HG02840 (cell line): ENCODE measurements around the gene MEDAG.

Experiments used
- ATAC-seq: cut with Tn5 transposase; IDR thresholded peaks from one replicate; pipeline ENCODE4 v1.9.1; 2021; ENCODE audit warnings: mild to moderate bottlenecking, moderate library complexity, moderate number of reproducible peaks; ENCODE audit not compliant: unreplicated experiment, low FRiP score

Gene MEDAG

DNA sequence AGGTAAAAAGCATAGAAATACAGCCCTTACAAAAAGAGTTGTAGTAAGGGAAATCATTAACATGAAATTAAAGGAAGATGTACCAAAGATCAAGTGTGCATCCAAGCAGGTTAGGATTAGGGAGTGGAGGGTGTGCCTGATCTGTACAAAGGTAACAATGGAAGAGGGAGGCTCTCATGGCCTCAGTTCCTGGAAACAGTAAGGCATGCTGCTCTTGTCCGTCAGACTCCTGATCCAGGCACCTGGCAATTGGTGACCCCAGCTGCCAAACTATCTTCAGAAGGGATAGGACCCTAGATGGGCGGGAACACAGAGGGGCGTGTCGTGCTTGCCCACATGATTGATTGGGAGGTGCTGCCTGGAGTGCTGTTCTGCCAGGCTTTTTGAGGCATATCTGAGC, 30.9 kb downstream of the MEDAG start:
- ATAC-seq = no peak

DNA sequence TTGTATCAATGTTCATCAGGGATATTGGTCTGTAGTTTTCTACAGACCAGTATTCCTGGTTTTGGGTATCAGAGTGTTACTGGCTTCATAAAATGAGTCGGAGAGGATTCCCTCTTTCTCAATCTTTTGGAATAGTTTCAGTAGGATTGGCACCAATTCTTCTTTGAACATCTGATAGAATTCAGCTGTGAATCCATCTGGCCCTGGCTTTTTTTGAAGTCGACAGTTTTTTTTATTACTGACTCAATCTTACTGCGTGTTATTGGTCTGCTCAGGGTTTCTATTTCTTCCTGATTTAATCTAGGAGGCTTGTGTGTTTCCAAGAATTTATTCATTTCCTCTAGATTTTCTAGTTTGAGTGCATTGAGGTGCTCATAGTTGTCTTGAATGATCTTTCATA, 37.8 kb downstream of the MEDAG start:
- ATAC-seq = no peak

DNA sequence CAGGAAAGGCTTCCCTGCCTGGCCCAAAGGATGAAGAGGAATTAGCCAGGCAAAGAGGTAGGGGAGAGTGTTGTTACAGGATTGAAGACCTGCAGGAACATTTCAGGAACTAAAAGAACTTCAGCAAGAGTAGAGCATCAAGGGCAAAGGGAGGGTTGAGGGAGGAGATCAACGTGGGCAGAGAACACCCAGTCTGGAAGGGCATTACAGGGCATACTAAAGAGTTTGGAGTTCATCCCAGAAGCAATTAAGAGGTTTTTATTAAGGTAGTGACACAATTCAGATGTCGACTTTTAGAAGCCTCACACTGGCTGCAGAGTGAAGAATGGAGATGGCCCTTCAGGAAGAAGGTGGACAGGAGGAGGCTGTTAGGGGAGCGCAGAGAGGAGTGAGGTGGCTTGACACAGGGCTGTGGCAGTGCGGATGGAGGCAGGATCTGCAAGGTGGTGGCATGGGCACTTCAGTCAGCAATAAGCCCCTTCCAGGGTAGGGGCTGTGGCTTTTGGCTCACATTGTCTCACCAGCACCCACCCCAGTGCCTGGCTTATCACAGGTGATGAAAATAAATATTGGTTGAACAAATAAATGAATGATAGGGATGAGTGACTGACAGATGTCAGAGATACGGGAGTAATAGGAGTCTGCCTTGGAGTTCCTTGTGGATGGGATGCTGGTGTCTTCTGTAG, 51.3 kb downstream of the MEDAG start:
- no peak for ATAC-seq

DNA sequence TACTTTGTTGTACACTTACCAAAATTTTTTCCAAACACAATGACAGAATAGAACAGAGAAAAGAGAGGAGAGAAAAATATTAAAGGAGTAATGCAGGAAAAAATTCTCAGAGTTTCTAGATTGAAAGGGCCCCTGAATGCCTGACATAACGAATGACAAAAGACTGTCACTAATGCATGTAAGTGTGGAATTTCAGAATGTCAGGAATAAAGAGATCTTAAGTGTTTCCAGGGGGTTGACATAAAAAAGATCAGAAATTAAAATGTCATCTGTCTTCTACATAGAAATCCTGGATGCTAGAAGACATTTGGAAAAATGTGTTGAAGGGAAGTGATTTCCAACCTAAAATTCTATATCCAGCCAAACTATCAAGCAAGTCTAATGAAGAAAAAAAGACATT, 53.6 kb downstream of the MEDAG start:
- ATAC-seq = no peak

DNA sequence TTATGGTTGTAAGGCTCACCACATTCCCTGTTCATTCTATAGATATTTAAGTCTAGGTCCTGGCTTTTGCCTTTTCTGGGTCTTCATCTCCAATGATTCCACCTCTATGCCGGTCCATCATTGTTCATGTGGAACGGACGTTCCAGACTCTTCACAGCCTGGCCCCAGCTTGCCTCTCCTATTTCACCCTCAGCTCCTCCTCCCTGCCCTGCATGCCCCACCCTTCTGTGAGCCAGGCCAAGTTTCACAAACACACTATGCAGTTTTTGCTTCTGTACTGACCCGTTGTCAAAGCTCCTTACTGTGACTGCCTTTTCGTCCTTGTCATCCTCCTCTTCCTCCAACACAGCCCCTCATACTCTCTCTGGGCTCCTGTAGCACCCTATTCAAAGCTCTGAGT, 57.7 kb downstream of the MEDAG start:
- no peak for ATAC-seq

DNA sequence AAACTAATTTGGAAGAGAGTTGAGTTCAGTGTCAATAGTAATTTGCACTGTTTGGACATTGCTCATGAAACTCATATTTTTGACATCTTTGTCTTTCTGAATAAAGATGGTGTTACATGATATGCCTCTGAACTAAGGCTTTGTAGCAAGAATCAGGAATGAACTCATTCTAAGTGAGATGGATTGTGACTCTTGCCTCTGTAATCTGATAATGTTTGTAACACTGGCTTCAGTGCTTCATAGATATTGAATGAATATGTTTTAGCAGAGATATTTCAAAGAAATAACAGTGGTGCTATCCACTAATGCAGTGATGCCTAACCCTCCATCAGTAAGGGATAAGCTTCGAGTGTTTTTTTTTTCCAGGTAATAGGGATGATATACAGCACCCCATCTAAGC, 59.3 kb downstream of the MEDAG start:
- ATAC-seq = no peak

DNA sequence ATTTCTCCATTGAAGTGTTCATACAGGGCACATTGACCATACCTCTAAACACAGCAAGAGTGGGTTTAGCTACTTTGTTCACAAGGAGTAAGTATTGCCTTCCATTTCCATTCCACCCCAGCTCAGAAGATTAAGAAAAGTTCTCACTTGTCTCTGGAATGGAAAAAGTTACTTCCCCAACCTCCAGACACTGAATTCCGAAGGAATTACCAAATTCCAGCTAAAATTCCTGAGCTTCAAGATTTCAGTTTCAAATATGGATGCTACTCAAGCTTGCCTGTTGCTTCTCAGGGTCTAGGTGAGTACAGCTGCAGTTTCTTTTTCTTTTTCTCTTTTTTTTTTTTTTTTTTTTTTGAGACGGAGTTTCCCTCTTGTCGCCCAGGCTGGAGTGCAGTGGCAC, 60.0 kb downstream of the MEDAG start:
- no peak for ATAC-seq

DNA sequence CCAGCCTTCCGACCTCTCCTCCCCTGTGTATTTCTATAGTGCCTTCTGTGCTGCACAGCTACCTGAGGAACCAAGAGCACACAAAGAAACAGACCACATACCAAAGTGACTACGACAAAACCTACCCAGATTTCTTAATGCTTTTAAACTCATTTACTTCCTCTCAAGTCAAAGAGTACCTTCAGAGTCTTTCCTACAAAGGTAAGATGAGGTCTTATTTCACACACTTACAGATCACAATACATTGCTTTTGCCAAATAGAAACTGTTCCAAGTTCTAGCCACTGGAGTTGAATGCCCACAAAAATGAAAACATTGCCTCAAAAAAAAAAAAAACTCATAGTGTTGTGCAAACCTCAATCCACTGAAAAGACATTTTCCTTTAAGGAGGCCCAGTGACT, 62.8 kb downstream of the MEDAG start:
- ATAC-seq = no peak

DNA sequence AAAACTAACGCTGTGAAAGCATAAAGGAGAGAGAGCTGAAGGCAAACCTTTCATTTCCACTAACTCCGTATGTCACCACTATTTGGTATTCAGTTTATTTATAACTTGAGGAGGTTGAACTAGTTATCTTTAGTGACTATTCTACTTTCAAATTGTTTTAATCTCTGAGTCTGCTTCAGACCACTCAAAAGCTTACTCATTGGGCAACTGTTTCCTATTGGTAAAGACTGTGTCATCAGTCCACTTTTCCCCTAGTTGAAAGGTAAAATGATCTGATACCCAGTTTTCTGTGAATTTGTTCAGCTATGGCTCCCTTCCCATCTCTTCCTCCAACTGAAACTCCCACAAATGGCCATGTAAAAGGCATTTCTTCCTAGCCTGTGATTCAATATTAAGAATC, 65.5 kb downstream of the MEDAG start:
- ATAC-seq = no peak

DNA sequence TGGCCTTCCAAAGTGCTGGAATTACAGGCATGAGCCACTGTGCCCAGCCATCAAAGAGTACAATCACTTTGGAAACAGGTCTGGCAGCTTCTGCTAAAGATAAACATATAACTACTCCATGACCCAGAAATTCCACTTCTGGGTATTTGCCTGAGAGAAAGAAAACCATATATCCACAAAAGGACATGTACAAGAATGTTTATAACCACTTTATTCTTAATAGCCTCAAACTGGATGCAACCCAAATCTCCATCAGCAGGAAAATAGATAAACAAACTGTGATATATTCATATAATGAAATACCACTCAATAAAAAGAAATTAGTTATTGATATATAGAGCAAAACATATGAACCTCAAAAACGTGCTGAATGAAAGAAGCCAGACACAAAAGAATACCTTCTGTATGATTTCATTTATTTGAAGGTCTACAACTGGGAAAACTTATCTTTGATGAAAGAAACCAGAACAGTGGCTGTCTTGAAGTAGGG, 66.9 kb downstream of the MEDAG start:
- ATAC-seq = no peak

DNA sequence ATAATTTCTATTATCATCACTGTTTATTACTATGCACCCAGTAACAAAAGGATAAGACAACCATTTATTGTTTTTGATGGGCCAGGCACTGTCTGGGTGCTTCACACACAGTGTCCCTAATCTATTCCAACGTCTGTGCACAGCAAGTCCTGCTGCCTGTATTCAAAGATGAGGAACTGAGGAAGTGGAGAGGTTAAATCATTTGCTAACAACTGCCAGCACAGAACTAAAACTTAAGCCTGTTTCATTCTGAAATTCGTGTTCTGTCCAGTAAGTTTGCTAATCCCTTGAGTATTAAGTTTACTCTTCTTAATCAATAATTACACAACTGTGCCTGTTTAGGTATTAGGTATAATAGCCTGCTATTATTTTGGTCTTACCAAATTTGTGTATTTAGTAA, 68.3 kb downstream of the MEDAG start:
- no peak for ATAC-seq
